ENCODE measurements around the gene RGP1.

Gene RGP1

DNA sequence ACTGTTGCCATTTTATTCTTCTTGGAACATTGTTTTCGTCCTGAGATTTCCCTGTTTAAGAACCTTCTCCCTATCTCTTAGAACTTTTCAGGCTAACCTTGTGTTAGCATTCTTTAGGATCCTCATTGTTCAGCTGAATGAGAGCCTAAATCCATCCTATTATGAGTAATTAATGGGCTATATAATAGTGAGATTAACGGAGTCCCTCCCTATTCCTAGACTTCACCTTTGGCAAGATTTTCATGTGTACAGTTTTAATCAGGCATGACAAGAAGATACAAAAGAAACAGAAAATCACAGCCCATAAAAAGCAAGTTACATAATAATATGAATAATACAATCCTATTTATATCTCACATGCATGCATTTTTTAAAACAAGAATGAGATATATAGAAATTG is 14.1 kb downstream of the RGP1 start (continued):
- TF ChIP-seq, protein P1, sequence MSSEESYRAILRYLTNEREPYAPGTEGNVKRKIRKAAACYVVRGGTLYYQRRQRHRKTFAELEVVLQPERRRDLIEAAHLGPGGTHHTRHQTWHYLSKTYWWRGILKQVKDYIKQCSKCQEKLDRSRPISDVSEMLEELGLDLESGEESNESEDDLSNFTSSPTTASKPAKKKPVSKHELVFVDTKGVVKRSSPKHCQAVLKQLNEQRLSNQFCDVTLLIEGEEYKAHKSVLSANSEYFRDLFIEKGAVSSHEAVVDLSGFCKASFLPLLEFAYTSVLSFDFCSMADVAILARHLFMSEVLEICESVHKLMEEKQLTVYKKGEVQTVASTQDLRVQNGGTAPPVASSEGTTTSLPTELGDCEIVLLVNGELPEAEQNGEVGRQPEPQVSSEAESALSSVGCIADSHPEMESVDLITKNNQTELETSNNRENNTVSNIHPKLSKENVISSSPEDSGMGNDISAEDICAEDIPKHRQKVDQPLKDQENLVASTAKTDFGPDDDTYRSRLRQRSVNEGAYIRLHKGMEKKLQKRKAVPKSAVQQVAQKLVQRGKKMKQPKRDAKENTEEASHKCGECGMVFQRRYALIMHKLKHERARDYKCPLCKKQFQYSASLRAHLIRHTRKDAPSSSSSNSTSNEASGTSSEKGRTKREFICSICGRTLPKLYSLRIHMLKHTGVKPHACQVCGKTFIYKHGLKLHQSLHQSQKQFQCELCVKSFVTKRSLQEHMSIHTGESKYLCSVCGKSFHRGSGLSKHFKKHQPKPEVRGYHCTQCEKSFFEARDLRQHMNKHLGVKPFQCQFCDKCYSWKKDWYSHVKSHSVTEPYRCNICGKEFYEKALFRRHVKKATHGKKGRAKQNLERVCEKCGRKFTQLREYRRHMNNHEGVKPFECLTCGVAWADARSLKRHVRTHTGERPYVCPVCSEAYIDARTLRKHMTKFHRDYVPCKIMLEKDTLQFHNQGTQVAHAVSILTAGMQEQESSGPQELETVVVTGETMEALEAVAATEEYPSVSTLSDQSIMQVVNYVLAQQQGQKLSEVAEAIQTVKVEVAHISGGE (tag by site-specific recombination; conservative IDR thresholded peaks at IDR 0.05; ENCODE audit: low read depth) = no peak
- TF ChIP-seq OSR2 (tag by site-specific recombination; IDR thresholded peaks at IDR 0.05) = no peak
- no peak for TF ChIP-seq ZNF2 (tag by site-specific recombination; IDR thresholded peaks at IDR 0.05)

DNA sequence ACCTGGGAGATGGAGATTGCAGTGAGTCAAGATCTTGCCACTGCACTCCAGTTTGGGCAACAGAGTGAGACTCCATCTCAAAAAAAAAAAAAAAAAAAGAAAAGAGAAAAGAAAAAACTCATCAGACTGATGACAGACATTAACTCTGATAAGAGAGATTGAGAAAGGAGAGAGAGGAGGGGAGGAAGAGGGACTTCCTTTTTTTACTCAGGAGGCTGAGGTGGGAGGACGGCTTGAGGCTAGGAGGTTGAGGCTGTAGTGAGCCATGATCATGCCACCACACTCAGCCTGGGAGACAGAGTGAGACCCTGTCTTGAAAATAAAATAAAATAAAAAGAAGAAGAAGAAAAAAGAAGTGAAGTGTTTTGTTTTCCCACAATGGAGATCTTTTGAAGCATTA is 14.7 kb downstream of the RGP1 start:
- Histone ChIP-seq H3K36me3 (ENCODE audit: control insufficient read depth in 2 of 2, insufficient read depth in 1 of 2, low read length in 2 of 2) (peaks cover 0 to 5% of the 10 kb centered on the region in 2 experiments; a peak in 1 of 3 replicates), H3K4me1 (ENCODE audit: control insufficient read depth, insufficient read depth, low read length) (peaks cover 9% of the 10 kb centered on the region), H3K4me3 (ENCODE audit: low read depth, low read length) (no peak overlapping the region), H3K27ac (ENCODE audit: extremely low read depth, low read depth, low read length) (no peak overlapping the region), H3K9me3 (ENCODE audit: control insufficient read depth, insufficient read depth, low read depth, low read length) (no peaks in the 10 kb centered on the region)
- POLR2A ChIA-PET = no interaction called here
- CTCF ChIA-PET = interaction anchor here (1.3 kb wide), 1 partner anchor 26 kb away, joined by 6 read pairs; no protein-coding TSS in a partner anchor
- TF ChIP-seq ZNF133 (tag by site-specific recombination; IDR thresholded peaks at IDR 0.05) = no peak
- TF ChIP-seq, protein P2, sequence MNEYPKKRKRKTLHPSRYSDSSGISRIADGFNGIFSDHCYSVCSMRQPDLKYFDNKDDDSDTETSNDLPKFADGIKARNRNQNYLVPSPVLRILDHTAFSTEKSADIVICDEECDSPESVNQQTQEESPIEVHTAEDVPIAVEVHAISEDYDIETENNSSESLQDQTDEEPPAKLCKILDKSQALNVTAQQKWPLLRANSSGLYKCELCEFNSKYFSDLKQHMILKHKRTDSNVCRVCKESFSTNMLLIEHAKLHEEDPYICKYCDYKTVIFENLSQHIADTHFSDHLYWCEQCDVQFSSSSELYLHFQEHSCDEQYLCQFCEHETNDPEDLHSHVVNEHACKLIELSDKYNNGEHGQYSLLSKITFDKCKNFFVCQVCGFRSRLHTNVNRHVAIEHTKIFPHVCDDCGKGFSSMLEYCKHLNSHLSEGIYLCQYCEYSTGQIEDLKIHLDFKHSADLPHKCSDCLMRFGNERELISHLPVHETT (tag by site-specific recombination; IDR thresholded peaks at IDR 0.05) = no peak

DNA sequence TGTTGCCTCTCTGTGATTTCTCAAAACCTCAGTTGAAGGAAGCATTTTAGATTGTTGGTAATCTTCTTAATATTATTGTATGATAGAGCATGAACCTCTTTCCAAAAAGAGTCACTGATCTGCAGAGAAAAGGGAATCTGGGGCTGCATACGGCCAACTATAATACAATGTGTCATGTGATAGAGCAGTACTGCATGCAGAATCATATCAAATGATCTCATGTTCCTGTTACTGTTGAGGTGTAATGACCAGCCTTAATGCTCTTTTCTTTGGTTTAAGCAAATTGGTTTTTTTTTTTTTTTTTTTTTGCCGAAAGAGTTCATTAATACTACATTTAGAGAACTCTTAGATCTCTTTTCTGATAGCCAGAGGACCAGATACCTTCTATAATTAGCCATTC is 17.9 kb downstream of the RGP1 start:
- Histone ChIP-seq H3K4me3 (ENCODE audit: low read depth, low read length) (no peak overlapping the region), H3K36me3 (ENCODE audit: control insufficient read depth in 2 of 2, insufficient read depth in 1 of 2, low read length in 2 of 2) (no peaks in the 10 kb centered on the region), H3K4me1 (ENCODE audit: control insufficient read depth, insufficient read depth, low read length) (peaks cover 18% of the 10 kb centered on the region), H3K9me3 (ENCODE audit: control insufficient read depth, insufficient read depth, low read depth, low read length) (no peaks in the 10 kb centered on the region), H3K27ac (ENCODE audit: extremely low read depth, low read depth, low read length) (no peak overlapping the region)
- ChIA-PET CTCF (no interaction called here), POLR2A (interaction anchor here (0.7 kb wide), 1 partner anchor 45 kb away, joined by 6 read pairs; the partner anchor contains the start of gene SPAG8)
- TF ChIP-seq ZBTB17 (tag by site-specific recombination; IDR thresholded peaks at IDR 0.05) (0 out of 2 replicates have a peak, but pooled peaks have one; percentile 16), WT1 (tag by site-specific recombination; IDR thresholded peaks at IDR 0.05) (no peak), ZNF132 (tag by site-specific recombination; IDR thresholded peaks at IDR 0.05; ENCODE audit: borderline replicate concordance) (no peak), ZNF23 (tag by site-specific recombination; IDR thresholded peaks at IDR 0.05; ENCODE audit: borderline replicate concordance) (no peak), ZNF596 (tag by site-specific recombination; IDR thresholded peaks at IDR 0.05) (no peak), YY1 (tag by site-specific recombination; IDR thresholded peaks at IDR 0.05) (no peak), FEZF1 (tag by site-specific recombination; IDR thresholded peaks at IDR 0.05) (peak; percentile 70)
- TF ChIP-seq, protein P3, sequence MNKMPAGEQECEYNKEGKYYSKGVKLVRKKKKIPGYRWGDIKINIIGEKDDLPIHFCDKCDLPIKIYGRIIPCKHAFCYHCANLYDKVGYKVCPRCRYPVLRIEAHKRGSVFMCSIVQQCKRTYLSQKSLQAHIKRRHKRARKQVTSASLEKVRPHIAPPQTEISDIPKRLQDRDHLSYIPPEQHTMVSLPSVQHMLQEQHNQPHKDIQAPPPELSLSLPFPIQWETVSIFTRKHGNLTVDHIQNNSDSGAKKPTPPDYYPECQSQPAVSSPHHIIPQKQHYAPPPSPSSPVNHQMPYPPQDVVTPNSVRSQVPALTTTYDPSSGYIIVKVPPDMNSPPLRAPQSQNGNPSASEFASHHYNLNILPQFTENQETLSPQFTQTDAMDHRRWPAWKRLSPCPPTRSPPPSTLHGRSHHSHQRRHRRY (tag by site-specific recombination; IDR thresholded peaks at IDR 0.05) = no peak

DNA sequence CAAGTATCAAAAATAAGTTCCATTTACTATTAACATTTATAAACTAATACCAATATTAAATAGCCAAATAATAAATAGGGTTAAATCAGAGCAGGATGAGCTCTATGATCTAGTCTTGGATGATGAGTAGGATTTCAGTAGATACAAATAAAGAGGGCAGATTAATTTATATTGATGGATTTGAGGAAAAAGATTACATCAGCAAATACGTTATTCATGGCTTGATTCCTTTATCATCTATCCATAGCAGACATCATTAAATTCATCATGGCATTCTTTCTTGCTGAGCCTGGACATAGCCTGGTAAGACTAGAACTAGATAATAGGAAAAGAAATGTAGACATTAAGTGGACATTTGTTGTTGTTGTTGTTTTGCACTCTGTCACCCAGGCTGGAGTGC is 18.4 kb downstream of the RGP1 start:
- Histone ChIP-seq H3K4me3 (ENCODE audit: low read depth, low read length) (no peak overlapping the region), H3K4me1 (ENCODE audit: control insufficient read depth, insufficient read depth, low read length) (peaks cover 15% of the 10 kb centered on the region), H3K27ac (ENCODE audit: extremely low read depth, low read depth, low read length) (no peak overlapping the region), H3K9me3 (ENCODE audit: control insufficient read depth, insufficient read depth, low read depth, low read length) (no peaks in the 10 kb centered on the region), H3K36me3 (ENCODE audit: control insufficient read depth in 2 of 2, insufficient read depth in 1 of 2, low read length in 2 of 2) (no peaks in the 10 kb centered on the region)
- CTCF ChIA-PET = no interaction called here
- POLR2A ChIA-PET = interaction anchor here (0.7 kb wide), 1 partner anchor 44 kb away, joined by 6 read pairs; the partner anchor contains the start of gene SPAG8
- TF ChIP-seq ZNF510 (tag by site-specific recombination; IDR thresholded peaks at IDR 0.05; ENCODE audit: insufficient replicate concordance) = no peak
- no peak for TF ChIP-seq ZNF114 (tag by site-specific recombination; IDR thresholded peaks at IDR 0.05)
- no peak for TF ChIP-seq ZBTB48 (tag by site-specific recombination; IDR thresholded peaks at IDR 0.05)
- TF ChIP-seq ZNF132 (tag by site-specific recombination; IDR thresholded peaks at IDR 0.05; ENCODE audit: borderline replicate concordance) = no peak
- TF ChIP-seq, protein P4, sequence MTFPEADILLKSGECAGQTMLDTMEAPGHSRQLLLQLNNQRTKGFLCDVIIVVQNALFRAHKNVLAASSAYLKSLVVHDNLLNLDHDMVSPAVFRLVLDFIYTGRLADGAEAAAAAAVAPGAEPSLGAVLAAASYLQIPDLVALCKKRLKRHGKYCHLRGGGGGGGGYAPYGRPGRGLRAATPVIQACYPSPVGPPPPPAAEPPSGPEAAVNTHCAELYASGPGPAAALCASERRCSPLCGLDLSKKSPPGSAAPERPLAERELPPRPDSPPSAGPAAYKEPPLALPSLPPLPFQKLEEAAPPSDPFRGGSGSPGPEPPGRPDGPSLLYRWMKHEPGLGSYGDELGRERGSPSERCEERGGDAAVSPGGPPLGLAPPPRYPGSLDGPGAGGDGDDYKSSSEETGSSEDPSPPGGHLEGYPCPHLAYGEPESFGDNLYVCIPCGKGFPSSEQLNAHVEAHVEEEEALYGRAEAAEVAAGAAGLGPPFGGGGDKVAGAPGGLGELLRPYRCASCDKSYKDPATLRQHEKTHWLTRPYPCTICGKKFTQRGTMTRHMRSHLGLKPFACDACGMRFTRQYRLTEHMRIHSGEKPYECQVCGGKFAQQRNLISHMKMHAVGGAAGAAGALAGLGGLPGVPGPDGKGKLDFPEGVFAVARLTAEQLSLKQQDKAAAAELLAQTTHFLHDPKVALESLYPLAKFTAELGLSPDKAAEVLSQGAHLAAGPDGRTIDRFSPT (tag by site-specific recombination; IDR thresholded peaks at IDR 0.05) = no peak
- TF ChIP-seq KLF8 (tag by site-specific recombination; IDR thresholded peaks at IDR 0.05) = no peak
- TF ChIP-seq ZNF155 (tag by site-specific recombination; IDR thresholded peaks at IDR 0.05) = no peak
- no peak for TF ChIP-seq ZNF626 (tag by site-specific recombination; IDR thresholded peaks at IDR 0.05)
- TF ChIP-seq, protein P5, sequence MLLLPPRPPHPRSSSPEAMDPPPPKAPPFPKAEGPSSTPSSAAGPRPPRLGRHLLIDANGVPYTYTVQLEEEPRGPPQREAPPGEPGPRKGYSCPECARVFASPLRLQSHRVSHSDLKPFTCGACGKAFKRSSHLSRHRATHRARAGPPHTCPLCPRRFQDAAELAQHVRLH (tag by site-specific recombination; IDR thresholded peaks at IDR 0.05) = no peak
- no peak for TF ChIP-seq ZNF37A (tag by site-specific recombination; IDR thresholded peaks at IDR 0.05)

All from HEK293 (cell line).